Measurements from ENCODE around the gene OPALIN.

- TF ChIP-seq NFIC (IDR thresholded peaks at IDR 0.05) (no peak), TFAM (CRISPR knock-in tag; conservative IDR thresholded peaks at IDR 0.05) (no peak)
Measured at GRCh38 chr10:96377816-96378294, 19.1 kb upstream of the OPALIN start.

Data from K562 (cell line).